ENCODE results near the gene IQCK. TPM values are rescaled to one million over a fixed set of nuclear protein-coding genes. Genes with fewer than 3 reads are reported as not detected.

IQCK gene
- total RNA-seq, 2 experiments from 2014 or later = 1.6 to 2.1 TPM

DNA sequence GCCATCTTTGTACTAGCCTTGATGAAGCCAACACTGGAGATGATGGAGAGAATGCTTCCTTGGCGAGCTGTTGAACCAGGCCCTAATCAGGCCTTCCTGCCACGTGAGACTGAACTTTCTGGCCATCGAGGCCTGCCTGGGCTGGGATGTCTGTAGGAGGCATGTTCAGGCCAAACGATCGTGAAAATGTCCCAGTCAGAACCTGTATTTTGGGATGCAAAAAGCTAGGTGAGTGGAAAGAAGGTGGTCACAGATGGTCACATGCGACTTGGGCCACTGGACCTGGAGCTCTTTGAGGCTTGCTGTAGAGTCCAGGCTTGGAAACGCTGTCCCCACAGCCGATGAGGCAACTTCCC lies 12.9 kb upstream of the IQCK start:
- Mint-ChIP-seq H3K36me3 (peaks cover 29% of the 10 kb centered on the region), H3K4me3 (no peak overlapping the region), H3K27ac (peak overlapping the region; percentile 48), H3K9me3 (no peaks in the 10 kb centered on the region), H3K27me3 (no peaks in the 10 kb centered on the region), H3K4me1 (no peaks in the 10 kb centered on the region)
- no peak for ATAC-seq (ENCODE audit: low read depth)
- DNase-seq = no peak
- POLR2A ChIA-PET = interaction anchor here (0.6 kb wide), 1 partner anchor 42 kb away, joined by 4 read pairs; no protein-coding TSS in a partner anchor

DNA sequence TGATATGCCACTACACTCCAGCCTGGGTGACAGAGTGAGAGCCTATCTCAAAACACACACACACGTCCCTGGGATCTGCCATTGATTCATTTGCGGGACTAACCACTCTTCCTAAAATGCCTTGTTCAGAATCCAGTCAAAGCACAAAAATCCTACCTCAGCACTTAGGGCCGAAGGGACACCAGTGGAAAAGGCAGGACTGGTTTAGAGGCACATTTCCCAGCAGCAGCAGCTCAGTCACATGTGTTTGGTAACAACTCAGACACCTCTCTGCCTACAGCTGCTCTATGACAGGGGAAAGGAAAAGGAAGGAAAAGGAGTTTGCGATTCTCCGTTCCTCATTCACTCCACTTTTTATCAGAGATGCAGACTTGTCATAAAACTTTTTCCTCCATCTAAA lies 12.2 kb upstream of the IQCK start:
- Mint-ChIP-seq H3K27ac (peak overlapping the region; percentile 34), H3K9me3 (no peaks in the 10 kb centered on the region), H3K27me3 (no peaks in the 10 kb centered on the region), H3K4me1 (no peaks in the 10 kb centered on the region), H3K4me3 (no peak overlapping the region), H3K36me3 (peaks cover 27% of the 10 kb centered on the region)
- POLR2A ChIA-PET = interaction anchor here (1.3 kb wide), 1 partner anchor 10 kb away, joined by 3 read pairs; no protein-coding TSS in a partner anchor
- DNase-seq = no peak
- ATAC-seq (ENCODE audit: low read depth) = no peak

DNA sequence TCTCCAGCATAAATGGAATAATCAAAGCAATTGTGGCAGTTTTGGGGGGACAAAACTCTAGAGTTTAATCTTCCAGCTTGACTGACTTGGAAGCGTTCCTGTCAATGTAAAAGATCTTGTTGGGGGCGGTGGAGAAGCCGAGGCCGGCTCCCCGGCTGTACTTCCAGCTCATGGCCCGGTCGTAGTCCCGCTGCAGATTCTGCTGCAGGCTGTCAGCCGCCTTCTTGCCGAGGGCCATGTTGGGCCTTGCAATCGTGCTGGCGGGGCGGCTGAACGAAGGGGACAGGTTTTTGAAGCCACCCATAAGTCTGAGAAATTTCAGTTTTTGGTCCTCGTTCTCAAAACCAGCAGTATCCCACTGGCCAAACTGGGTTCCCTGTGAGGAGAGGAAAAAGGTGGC lies 11.2 kb upstream of the IQCK start:
- Mint-ChIP-seq H3K9me3 (no peaks in the 10 kb centered on the region), H3K36me3 (peaks cover 25% of the 10 kb centered on the region), H3K27me3 (no peaks in the 10 kb centered on the region), H3K4me3 (no peak overlapping the region), H3K27ac (no peak overlapping the region), H3K4me1 (no peaks in the 10 kb centered on the region)
- POLR2A ChIA-PET = interaction anchor here (1.3 kb wide), 1 partner anchor 11 kb away, joined by 3 read pairs; no protein-coding TSS in a partner anchor
- DNase-seq (no peak), ATAC-seq (ENCODE audit: low read depth) (no peak)

DNA sequence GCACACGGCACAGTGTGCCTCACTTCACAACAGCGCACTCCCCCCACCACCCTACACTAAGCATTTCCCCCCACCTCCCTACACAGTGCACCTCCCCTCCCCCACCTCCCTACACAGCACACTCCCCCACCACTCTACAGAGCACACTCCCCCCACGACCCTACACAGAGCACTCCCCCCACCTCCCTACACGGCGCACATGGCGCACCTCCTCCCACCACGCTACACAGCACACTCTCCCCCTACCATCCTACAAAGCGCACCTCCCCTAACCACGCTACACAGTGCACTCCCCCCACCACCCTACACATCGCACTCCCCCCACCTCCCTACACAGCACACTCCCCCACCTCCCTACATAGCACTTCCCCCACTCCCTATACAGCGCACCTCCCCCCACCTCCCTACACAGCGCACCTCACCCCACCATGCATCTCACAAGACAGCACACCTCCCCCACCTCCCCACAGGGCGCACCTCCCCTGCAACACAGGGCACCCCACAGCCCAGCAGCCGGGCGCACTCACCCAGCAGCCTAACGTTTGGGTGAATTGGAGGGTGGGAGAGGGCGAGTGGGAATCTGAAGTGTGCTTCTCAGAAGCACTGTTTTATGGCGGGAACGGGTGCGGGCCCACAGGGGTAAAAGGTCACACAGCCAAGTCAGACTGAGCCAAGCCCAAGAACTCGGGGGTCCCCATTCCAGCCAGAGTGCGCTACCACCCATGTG lies 10.3 kb upstream of the IQCK start:
- Mint-ChIP-seq H3K9me3 (no peaks in the 10 kb centered on the region), H3K4me1 (no peaks in the 10 kb centered on the region), H3K27ac (no peak overlapping the region), H3K27me3 (no peaks in the 10 kb centered on the region), H3K36me3 (peaks cover 21% of the 10 kb centered on the region), H3K4me3 (no peak overlapping the region)
- ATAC-seq (ENCODE audit: low read depth) (no peak), DNase-seq (no peak)
- POLR2A ChIA-PET = no interaction called here

DNA sequence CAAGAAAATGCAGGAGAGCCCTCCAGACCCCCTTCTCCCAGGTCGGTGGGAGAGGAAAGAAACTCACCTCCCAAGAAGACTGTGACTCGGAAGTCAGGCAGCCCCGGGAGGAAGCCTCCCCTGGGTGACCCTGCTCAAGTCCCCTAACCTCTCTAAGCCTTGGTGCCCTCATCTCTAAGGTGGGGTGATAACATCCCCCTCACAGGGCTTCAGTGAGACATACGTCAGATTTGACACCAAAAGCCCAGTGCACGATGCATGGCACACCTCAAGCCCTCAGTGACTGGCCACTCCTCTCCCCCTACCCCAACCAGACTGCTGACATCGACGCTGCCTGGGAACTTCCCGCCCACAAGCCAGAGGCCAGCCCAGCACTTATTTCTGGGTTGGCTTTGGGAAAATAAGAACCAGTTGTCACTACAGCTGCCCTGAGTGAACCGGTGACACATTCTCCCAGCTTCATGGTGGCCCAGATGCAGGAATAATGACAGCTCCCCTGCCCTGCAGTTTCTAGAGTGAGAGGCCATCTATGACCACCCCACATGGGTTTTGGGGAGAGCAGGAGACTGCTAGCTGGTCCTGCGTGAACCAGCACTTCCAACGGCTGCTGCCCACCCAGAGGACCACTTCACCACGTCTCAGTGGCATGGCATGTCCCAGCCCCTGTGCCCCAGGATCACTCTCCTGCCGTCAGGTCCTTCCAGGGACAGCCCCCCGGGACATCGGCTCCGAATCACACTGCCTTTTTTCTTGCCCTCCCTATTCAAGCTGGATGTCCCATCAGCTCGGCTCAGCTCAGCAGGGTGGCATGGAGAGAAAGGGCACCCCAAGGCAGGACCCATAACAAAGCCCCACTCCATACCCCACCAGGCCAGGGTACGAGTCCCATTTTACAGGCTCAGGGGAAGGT lies 9.5 kb upstream of the IQCK start:
- no peak for ATAC-seq (ENCODE audit: low read depth)
- H3K4me3 Mint-ChIP-seq = no peak overlapping the region

DNA sequence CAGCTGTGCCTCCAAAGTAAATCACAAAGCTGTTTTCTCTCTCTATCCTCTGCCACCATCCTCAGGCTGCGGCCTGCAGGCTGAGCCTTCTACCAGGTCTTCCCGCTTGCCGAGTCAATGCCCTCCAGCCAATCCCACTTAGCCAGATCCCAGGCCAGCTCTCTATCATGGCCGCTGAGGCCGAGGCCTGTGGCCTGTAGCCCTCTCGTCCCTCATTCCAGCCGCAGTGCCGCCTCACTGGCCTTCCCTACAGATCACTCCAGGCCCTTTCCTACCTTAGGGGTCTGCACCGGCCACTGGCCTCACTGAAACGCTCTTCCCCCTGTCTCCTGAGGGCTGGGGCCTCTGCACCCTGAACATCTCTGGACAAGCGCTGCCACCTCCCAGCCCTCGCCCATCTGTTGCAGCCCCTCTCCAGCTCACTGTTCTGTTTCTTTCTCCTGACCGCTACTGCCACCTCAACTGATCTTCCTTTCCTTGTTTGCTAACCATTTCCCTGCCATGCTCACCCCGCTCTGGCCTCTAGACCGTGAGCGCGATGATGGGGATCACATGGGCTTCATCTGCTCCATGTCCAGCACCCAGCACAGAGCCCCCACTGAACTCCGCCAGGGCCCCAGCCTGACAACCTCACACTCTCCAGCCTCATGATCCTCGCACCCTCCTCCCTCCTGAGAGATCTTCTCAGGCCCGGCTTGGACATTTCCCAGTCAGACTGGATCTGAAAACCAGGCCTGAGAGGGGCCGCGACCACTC lies 8.5 kb upstream of the IQCK start:
- no peak overlapping the region for H3K4me3 Mint-ChIP-seq
- DNase-seq = no peak
- H3K27ac Mint-ChIP-seq = no peak overlapping the region
- POLR2A ChIA-PET = no interaction called here
- H3K4me1 Mint-ChIP-seq = no peaks in the 10 kb centered on the region
- no peaks in the 10 kb centered on the region for H3K9me3 Mint-ChIP-seq
- H3K27me3 Mint-ChIP-seq = no peaks in the 10 kb centered on the region
- ATAC-seq (ENCODE audit: low read depth) = no peak
- peaks cover 14% of the 10 kb centered on the region for H3K36me3 Mint-ChIP-seq

More for the DNA sequence above, 9.5 kb upstream of the IQCK start:
- no peaks in the 10 kb centered on the region for H3K27me3 Mint-ChIP-seq
- no peak for DNase-seq
- no peaks in the 10 kb centered on the region for H3K9me3 Mint-ChIP-seq
- H3K4me1 Mint-ChIP-seq = no peaks in the 10 kb centered on the region
- no peak overlapping the region for H3K27ac Mint-ChIP-seq
- peaks cover 17% of the 10 kb centered on the region for H3K36me3 Mint-ChIP-seq
- POLR2A ChIA-PET = no interaction called here

DNA sequence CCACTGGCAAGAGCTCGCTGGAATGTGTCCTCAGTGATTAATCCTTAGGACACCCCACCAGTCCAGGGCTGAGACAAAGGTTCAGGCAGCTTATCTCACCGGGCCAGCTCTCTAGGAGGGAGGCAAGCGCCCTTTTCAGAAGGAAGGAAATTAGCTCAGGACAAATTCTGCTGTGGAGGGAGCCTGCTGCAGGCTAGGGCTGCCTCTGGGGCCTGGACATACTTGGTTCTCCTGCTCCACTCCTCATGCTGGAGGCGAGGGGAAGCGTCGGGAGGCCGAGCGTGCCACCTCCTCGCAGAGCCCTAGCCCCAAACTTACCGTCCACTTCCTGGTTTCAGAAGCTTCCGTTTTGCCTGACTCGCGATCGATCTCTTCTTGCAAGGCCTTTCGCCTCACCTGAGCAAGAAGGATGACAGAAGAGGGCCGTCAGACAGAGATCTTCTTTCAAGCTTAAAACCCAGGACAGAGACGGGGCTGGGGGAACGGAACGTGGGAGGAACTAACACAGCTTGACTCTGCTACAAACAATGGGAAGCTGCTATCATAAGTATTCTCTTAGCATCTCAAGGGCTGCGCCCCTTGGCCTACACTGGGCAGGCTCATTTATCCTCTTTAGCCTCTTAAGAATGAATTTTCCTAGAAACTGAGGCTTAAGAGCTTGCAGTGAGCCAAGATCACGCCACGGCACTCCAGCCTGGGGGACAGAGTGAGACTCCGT lies 7.7 kb upstream of the IQCK start:
- POLR2A ChIA-PET = no interaction called here
- no peaks in the 10 kb centered on the region for H3K4me1 Mint-ChIP-seq
- H3K27me3 Mint-ChIP-seq = no peaks in the 10 kb centered on the region
- no peak overlapping the region for H3K27ac Mint-ChIP-seq
- DNase-seq = no peak
- no peak overlapping the region for H3K4me3 Mint-ChIP-seq
- H3K9me3 Mint-ChIP-seq = no peaks in the 10 kb centered on the region
- no peak for ATAC-seq (ENCODE audit: low read depth)
- H3K36me3 Mint-ChIP-seq = peaks cover 11% of the 10 kb centered on the region

DNA sequence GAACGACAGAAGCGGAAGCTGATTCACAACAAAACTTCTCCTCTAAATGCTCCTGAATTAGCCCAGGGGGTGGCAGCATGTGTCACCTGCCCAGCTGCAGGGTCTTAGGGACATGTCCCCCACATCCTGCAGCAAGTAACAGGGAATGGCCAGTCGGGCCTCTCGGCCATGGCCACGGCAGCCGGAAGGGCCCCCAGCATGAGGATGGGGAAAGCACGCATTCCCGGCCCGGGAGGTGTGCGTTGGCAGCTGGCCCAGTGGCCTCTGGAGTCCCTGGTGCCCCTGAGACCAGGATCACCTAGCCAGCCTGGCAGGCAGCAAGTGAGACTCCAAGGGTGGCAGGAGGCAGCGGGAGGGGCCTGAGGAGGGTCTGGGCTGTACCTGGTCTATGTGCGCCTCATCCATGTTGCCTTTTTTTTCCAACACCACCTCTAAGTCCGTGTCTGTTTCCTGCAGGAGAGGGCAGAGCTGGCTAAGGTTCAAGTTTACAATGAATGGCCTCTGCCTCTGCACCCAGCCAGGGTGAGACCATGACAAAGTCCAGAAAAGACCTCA lies 7.0 kb upstream of the IQCK start:
- H3K36me3 Mint-ChIP-seq = peaks cover 8% of the 10 kb centered on the region
- peaks cover under 1% of the 10 kb centered on the region for H3K4me1 Mint-ChIP-seq
- H3K4me3 Mint-ChIP-seq = no peak overlapping the region
- no peak for ATAC-seq (ENCODE audit: low read depth)
- H3K27ac Mint-ChIP-seq = no peak overlapping the region
- POLR2A ChIA-PET = no interaction called here
- no peaks in the 10 kb centered on the region for H3K27me3 Mint-ChIP-seq
- no peaks in the 10 kb centered on the region for H3K9me3 Mint-ChIP-seq
- no peak for DNase-seq

DNA sequence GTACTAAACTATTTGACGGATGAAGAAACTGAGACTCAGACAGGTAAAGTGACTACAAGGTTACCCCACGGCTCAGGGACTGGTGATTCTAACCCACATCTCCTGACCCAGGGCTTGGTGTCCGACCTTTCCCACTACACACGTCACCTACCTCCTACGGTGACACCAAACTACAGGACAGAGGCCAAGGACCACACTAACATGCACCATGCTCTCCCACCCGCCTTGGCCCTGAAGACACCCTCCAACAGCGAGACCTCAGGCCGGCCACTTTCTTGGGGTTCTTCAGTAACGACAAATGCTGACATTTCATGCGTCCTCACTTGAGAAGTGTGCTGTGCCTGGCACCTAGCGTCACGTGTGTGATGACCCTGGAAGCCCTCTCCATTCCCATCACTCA lies 6.4 kb upstream of the IQCK start:
- Mint-ChIP-seq H3K36me3 (peaks cover 8% of the 10 kb centered on the region), H3K4me3 (no peak overlapping the region), H3K27ac (peak overlapping the region; percentile 43), H3K4me1 (peaks cover 6% of the 10 kb centered on the region), H3K9me3 (no peaks in the 10 kb centered on the region), H3K27me3 (no peaks in the 10 kb centered on the region)
- POLR2A ChIA-PET = no interaction called here
- no peak for DNase-seq
- ATAC-seq (ENCODE audit: low read depth) = no peak

DNA sequence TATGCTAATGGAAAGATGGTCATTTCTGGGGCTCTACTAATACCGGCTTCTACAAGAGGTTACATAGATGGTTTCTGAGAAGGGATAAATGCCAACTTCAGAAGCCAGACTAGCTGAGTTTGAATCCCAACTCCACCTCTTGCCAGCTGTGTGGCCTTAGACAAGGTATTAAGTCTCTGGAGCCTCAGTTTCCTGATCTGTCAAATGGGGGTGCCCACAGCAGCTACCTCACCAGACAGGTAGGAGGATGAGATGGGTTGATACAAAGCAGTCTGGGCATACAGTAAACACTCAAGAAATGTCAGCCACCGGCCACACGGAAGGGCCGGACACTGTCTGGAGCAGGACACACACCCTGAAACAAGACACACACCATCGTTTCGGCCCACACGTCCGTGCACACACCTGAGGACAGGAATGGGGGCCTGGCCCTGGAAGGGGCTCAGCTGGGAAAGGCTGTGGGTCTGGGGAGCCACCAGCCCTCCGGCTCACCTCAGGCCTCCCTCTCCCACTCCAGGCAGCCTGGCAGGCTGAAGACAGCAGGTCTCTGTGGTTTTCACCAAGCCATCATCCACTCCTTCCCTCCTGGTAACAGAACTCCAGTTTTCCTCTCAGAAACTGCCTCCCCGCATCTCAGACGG lies 5.5 kb upstream of the IQCK start:
- H3K9me3 Mint-ChIP-seq = no peaks in the 10 kb centered on the region
- no peak overlapping the region for H3K4me3 Mint-ChIP-seq
- no peak for ATAC-seq (ENCODE audit: low read depth)
- DNase-seq = no peak
- H3K27me3 Mint-ChIP-seq = no peaks in the 10 kb centered on the region
- H3K4me1 Mint-ChIP-seq = peaks cover 12% of the 10 kb centered on the region
- POLR2A ChIA-PET = no interaction called here
- H3K36me3 Mint-ChIP-seq = peaks cover 8% of the 10 kb centered on the region
- H3K27ac Mint-ChIP-seq = no peak overlapping the region

DNA sequence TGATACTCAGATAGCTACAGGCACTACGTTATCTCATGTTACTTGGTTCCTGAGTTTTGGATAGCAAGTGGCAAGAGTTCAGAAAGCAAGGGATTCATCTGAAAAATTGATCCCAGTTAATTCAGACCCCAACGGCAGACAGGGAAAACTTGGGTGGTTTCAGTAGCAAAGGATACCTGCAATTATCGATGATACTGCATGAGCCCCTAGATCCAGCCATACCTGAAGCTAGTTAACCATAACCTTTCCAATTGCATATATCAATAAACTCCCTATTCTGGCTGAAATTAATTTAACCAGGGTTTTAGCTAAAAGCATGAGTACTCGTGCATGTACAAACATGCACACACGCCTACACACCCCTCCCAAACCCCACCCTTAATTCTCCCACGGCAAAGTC lies 4.4 kb upstream of the IQCK start:
- Mint-ChIP-seq H3K27ac (no peak overlapping the region), H3K9me3 (no peaks in the 10 kb centered on the region), H3K27me3 (no peaks in the 10 kb centered on the region), H3K4me3 (no peak overlapping the region), H3K36me3 (peaks cover 8% of the 10 kb centered on the region), H3K4me1 (peaks cover 12% of the 10 kb centered on the region)
- POLR2A ChIA-PET = no interaction called here
- ATAC-seq (ENCODE audit: low read depth) = no peak
- DNase-seq = no peak

DNA sequence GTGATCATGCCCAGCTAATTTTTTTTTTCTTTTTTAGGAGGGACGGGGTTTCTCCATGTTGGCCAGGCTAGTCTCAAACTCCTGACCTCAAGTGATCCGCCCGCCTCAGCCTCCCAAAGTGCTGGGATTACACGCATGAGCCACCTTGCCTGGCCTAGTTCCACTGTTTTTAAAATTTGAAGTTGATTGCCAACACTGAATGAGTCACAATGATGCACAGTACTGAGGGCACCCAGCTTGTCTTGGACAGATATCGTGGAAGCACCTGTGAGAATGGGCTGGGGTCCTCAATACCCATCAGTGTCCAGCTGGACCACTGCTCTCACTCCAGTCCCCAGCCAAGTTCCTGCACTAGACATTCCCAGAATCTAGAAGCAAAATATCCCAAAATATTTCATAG lies 2.5 kb upstream of the IQCK start:
- no peak overlapping the region for H3K4me3 Mint-ChIP-seq
- POLR2A ChIA-PET = no interaction called here
- no peaks in the 10 kb centered on the region for H3K27me3 Mint-ChIP-seq
- no peaks in the 10 kb centered on the region for H3K9me3 Mint-ChIP-seq
- ATAC-seq (ENCODE audit: low read depth) (no peak), DNase-seq (no peak)
- H3K36me3 Mint-ChIP-seq = peaks cover 8% of the 10 kb centered on the region
- peaks cover 12% of the 10 kb centered on the region for H3K4me1 Mint-ChIP-seq
- no peak overlapping the region for H3K27ac Mint-ChIP-seq

Measured in activated naive CD8-positive, alpha-beta T cell treated with anti-CD3 and anti-CD28 coated beads, Interleukin-2, amount 10 ng/mL, durations not matched to agents 7 days and 5 days (primary cell).